HPDE6-E6E7 (cell line): ENCODE data around the gene GTSE1.
"Not testable (repeated sequence)": the region's sequence is repeated elsewhere in the genome, so short reads cannot be mapped to it uniquely, and the experiment has no call there.

Source experiments
- DNase-seq: peaks from one replicate; pipeline ENCODE4 v3.0.0; 2011; ENCODE audit warnings: missing footprints; ENCODE audit errors: extremely low spot score

The GTSE1 gene

DNA sequence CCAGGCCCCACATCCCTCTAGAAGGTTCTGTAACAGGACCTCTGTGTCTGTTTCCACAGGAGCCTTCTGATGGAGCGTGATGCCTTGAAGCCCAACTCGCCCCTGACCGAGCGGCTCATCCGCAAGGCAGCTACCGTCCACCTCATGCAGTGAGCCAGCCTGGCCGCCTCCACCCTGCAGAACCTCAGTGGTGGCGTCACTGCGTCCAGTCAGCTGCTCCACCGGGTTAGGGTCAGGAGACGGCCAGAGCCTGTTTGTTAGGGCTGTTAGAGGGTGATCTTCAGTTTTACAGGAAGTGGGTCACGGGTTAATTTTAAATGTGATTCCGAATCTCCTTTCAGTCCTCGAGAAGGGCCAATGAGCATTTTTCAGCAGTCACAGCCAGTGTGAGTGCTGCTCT lies 3.9 kb upstream of the GTSE1 start:
- DNase-seq = no peak

GRCh38 chr22:46293577-46294260 lies 3.0 kb upstream of the GTSE1 start:
- DNase-seq = no peak

DNA sequence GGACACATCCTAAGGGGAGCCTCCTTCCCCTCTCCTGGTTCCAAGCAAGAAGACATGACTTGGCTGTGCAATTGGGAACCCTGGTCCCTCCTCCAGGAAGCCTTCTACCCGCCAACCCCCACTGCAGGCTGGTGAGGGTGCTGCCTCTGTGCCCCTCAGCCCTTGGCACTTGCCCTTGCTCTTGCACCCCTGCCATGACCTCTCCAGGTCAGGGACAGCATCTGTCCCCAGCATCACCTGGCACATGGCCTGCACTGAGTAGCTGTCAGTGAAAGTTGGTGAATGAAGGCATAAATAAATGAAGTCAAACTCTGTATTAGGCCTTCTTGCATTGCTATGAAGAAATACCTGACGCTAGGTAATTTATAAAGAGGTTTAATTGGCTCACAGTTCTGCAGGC lies 1.9 kb upstream of the GTSE1 start:
- no peak for DNase-seq

- DNase-seq = no peak
These were observed 1.2 kb upstream of the GTSE1 start for GRCh38 chr22:46295277-46295971.

DNA sequence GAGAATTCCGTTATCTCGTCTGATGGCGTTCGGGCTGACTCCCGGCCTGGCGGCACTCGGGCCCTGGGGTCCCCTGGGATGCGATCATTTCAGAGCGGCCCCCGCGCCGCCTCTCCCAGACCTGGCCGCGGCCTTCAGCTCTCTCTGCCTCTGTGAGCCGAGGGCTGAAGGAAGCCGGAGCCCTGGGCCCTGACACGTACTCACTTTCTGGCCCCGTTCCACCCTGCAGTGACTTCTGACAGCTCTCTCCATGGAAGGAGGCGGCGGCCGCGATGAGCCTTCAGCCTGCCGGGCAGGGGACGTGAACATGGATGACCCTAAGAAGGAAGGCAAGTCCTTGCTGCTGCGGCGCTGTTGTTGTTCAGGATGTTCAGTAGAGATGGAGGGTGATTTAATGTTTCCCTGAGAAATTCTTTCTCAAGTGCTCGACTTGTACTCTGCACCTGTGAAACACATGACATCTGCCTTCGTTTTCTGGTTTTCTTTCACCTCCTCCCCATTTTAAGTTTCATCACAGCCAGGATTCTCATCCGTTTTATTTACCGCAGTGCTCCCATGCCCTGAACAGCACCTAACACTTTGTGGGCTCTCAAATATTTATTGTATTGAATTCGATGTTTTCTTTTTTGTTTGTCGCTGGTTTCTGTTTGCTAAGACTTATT lies 612 bp downstream of the GTSE1 start:
- DNase-seq = peak; percentile 10

GRCh38 chr22:46299101-46299500 lies 2.4 kb downstream of the GTSE1 start:
- no peak for DNase-seq

DNA sequence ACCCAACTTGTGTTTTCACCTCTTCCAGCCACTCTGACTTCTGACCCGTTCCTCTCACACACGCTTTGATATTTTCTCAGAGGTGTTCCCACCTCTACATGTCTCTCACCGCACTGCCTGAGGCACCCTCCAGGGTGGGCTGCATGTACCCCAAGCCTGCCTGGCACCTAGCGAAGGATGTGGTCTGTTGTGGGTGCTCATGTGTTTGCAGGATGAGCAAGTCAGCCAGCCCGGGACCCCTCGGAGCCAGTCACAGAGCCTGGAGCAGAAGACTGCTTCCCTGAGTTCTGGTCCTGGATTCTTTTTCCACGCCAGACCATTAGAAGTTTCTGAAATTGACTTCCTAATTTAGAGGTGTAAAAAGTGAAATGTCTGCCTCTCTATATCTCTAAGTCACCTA lies 3.8 kb downstream of the GTSE1 start:
- no peak for DNase-seq

DNA sequence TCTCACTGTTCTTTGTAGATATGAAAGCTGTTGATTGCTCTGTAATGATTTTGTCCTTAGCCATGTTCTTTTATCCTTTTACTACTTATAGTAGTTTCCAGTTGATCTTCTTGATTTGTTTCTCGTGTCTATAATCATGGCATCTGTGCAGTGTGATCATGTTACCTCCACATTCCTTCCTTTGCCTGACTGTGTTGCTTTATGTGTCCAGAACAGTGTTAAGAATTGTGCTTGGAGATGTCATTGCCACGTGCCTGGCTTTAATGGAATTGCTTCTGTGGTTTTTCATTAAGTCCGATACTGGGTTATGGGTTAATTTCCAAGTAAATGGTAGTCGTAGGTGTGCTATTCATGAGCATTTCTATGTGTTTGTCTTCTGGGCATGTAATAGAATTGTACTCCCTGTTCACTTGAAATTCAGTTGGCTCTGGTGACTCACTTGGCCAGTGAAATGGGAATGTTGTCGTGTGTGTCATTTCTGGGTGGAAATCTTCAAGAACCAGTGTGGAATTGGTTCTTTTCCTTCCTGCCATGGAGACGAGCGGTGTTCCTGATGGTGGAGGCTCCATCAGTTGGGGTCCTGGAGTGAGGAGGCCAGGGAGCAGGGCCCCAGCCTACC lies 6.8 kb downstream of the GTSE1 start:
- no peak for DNase-seq

- DNase-seq = no peak
These were observed 11.8 kb downstream of the GTSE1 start for GRCh38 chr22:46308283-46308988.

DNA sequence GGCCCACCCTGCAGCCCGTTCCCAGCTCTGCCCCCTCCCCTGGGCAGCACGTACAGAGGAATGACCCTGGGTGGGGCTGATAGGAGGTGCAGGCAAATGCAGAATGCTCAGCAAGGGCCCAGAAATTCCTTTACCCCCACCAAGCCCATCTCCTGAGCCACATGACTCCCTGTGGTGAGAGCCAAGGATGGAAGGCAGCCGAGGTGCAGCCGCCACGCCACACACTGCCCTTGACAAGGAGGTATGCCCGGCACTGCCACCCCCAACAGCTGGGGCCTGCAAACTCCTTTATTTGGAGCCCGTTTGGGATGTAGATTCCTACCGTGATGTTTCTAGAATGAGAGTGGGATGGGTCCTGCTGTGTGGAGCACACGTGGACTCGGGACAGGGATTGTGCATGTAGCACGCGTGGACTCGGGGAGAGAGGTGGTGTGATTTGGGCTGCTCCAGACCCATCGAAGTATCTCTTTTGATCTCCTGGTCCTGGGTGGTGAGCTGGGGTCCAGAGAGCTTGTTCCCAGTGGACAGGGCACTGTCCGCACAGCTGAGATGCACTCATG lies 12.9 kb downstream of the GTSE1 start:
- no peak for DNase-seq

GRCh38 chr22:46312056-46312455 lies 15.4 kb downstream of the GTSE1 start:
- no peak for DNase-seq

DNA sequence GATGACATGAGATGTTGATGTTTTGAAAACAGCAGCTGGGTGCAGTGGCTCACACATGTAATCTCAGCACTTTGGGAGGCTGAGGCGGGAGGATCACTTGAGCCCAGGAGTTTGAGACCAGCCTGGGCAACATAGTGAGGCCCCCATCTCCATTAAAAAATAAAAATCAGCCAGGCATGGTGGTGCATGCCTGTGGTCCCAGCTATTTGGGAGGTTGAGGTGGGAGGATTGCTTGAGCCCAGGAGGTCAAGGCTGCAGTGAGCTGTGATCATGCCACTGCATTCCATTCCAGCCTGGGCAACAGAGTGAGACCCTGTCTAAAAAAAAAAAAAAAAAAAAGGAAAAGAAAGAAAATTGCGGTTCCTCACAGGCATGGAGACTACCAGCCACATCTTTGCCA lies 16.2 kb downstream of the GTSE1 start:
- DNase-seq = not testable (repeated sequence)

DNA sequence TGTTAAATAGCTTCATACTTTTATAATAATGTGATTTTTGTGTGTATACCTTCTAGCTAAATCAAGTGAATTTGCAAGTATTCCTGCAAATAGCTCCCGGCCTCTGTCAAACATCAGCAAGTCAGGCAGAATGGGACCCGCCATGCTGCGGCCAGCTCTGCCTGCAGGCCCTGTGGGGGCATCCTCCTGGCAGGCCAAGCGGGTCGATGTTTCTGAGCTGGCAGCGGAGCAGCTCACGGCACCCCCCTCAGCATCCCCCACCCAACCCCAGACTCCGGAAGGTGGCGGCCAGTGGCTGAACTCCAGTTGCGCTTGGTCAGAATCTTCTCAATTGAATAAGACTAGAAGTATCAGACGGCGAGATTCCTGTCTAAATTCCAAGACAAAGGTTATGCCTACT lies 19.3 kb downstream of the GTSE1 start:
- no peak for DNase-seq

DNA sequence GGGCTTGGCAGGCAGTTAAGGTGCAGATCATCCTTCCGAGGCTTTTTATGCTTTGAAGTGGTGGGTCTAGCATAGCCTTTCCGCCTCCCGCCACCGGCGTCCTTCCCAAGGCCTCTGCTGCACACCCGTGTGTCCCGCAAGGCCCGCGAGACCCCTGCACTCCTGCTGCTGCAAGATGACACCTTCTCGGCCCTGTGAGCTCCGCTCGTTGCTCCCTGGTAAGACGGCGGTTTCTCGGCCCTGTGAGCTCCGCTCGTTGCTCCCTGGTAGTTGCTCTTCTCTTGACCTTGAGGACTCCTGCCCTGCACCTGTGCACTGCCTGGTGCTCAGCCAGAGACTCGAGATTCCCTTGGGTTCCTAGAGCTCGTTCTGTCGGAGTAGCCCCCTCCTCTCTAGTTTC lies 21.0 kb downstream of the GTSE1 start:
- DNase-seq = no peak

- DNase-seq = no peak
These were observed 21.9 kb downstream of the GTSE1 start for GRCh38 chr22:46318576-46318975.

DNA sequence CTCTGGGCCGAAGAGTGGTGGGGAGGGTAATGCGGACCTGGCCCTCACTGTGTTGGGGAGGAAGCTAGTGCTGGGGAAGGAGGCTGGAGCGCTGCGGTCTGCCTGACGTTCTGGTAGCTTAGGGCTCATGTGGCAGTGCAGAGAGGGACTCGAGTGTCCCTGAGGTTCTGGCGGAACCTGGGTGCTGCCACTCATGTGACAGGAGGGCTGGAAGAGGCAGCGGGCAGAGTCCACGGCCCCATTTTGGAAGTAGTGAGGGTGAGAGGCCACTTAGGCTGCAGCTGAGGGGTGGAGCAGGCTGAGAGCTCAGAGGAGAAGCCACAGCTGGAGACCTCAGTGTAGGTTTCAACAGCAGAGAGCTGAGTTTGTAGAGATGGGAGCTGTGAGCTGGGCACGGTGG lies 22.6 kb downstream of the GTSE1 start:
- no peak for DNase-seq

DNA sequence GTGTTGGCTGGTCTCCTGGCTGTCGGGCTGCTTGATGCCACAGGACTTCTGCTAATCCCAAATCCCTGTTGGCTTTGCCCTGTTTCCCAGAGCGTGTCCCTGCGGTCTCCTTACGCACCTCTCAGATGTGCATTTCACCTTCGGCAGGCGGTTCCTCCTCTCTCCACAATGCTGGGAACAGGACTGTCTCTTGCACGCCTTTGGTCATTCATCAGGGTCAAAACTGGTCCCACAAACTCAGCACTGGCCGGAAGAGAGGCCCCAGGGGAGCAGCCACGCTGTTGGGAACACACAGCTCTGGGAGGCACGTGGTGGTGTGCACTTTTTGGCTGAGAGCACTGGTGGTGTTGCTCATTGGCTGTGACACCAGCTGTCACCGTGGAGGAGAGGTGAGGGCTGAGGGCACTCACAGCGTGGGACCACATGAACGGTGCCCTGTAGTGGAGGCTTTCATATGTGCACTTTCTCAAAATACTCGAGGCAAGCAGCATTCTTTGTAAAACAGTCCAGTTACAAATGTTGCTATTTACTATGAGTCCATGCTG lies 23.6 kb downstream of the GTSE1 start:
- no peak for DNase-seq

DNA sequence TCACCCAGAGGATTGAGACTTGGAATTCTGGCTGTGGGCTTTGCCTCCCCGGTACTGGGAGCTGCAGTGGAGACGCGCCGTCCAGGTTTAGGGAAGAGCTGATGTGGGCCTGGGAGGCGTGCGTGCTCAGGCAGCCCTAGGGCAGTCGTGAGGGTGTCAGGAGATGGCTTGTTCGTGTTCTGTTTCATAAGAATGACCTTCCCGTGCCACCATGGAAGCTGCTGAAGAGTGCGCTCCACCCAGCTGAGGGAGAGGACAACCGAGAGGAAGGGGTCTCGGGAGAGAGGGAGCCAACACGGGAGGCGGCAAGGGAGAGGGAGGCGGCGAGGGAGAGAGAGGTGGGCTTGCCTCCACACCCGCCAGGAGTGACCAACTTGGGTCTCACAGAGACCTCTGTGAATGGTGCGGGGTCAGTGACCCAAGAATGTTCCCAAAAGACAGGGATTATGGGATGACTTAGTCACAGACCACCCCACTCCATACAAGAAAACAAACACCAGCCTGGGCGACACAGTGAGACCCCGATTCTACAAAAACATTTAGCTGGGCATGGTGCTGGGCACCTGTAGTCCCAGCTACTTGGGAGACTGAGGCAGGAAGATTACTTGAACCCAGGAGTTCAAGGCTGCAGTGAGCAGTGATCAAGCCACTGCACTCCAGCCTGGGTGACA lies 24.2 kb downstream of the GTSE1 start:
- no peak for DNase-seq

- DNase-seq = no peak
These were observed 26.0 kb downstream of the GTSE1 start for GRCh38 chr22:46322711-46323110.

DNA sequence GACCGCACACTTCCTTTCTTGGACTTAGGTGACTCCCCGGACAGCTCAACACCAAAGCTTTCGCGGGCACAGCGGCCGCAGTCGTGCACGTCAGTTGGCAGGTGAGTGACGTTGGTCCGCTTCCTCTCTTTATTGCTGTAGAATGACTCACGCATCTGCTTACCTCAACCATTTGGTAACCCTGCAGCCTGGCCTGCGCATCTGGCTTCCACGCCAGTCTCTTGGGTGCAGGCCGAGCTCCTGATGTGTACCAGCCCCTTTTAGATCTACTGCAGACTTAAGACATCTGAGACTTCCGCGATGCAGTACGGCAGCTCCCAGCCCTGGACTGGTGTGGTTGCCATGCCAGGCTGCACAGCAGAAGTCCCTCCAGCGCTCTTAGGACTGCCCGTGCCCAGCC lies 26.5 kb downstream of the GTSE1 start:
- no peak for DNase-seq
